WTC11 (cell line): Measurements from ENCODE around the gene PLK3.

ENCODE experiments used
- CTCF ChIP-seq: fragments of 200-600 bp; IDR thresholded peaks from 2 replicates; pipeline ENCODE4 v1.8.0; 2022; ENCODE audit warnings: antibody characterized with exemption
- SMAD4 ChIP-seq: sonication (generic); formaldehyde crosslinking; IDR thresholded peaks from 2 replicates; pipeline ENCODE4 v1.8.0; 2022; ENCODE audit warnings: mild to moderate bottlenecking, missing genetic modification reagents

DNA sequence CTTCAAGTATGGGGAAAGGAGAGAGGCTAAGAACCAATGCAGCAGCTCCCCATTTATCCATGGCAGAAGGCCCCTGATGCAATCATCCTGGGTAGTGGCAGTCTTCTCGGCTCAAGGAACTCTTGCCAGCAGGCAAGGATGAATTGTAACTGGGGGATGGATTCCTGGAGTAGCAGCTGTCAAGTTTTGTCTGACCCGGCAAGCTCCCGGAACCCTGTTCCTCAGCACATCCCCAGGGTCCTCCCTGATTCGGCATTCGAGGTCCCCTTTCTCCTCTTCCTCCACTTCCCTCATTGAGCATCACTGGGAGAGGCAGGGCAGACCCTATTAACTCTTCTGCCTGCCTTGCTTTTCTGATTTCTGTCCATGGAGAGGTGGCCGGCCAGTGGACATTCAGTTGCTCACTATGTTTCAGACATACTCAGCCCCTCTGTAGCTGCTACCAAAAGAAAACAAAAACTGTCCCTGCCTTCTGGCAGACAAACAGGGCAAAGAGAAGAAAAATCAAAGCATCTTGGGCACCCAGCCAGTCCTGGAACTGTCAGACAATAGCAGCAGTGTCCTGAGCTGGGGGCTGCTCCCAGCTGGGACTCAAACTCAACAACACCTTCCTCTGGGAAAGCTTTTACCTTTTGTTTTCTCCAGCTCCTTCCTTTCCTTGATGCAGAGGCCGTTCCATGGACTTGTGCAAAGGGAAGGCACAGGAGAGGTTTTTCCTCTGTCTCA, 48.4 kb downstream of the PLK3 start:
- no peak for TF ChIP-seq CTCF
- TF ChIP-seq SMAD4 (CRISPR knock-in tag): no peak
